ENCODE data around the gene RNPEP. TPM values are rescaled to one million over a fixed set of nuclear protein-coding genes. Genes with fewer than 3 reads are reported as not detected.

Gene RNPEP
- total and polyA plus RNA-seq, 2 experiments from 2014 or later, result 32.1 to 80.3 TPM

DNA sequence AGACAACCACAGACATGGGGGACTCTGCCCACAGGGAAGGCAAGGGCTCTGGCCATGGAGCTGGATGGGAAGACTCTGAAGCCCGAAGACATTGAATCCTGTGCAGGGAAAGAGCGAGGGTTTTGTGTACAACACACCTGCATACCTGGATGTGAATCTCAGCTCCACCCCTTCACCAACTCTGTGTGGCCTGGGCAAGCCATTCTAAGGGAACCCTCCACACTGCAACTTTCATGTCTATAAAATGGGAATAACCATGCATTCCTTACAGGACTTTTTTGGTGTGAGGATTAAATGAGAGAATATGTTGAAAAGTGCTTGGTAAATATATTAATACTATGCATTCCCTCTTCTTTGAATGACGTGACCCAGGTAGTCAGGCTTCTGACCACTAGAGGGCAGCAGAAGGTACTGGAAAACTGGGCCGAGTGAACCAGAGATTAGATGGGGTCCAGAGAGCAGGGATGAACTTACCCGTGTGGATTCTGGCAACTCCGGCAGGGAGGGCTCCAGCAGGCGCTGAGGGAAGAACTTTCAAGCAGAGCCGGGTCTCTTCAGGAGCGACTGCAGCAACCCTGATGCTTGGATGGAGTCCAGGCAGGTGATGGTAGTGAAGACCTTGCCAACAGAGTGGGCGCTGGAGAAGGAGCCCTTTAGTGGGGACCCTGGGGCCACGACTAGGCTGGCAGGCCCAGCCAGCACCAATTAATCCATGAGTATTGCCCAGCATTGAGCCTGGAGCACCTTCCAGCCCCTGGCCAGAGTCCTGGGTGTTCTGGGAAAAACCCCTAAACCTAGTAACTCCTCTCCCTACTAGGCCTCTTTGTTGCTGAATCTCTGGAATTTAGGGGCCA lies 27.1 kb downstream of the RNPEP start:
- peak; percentile 51; the same call in 1 of the 2 replicates for TF ChIP-seq CREB1 (CRISPR knock-in tag; IDR thresholded peaks at IDR 0.05; ENCODE audit: low read depth)
- TF ChIP-seq, protein P1, sequence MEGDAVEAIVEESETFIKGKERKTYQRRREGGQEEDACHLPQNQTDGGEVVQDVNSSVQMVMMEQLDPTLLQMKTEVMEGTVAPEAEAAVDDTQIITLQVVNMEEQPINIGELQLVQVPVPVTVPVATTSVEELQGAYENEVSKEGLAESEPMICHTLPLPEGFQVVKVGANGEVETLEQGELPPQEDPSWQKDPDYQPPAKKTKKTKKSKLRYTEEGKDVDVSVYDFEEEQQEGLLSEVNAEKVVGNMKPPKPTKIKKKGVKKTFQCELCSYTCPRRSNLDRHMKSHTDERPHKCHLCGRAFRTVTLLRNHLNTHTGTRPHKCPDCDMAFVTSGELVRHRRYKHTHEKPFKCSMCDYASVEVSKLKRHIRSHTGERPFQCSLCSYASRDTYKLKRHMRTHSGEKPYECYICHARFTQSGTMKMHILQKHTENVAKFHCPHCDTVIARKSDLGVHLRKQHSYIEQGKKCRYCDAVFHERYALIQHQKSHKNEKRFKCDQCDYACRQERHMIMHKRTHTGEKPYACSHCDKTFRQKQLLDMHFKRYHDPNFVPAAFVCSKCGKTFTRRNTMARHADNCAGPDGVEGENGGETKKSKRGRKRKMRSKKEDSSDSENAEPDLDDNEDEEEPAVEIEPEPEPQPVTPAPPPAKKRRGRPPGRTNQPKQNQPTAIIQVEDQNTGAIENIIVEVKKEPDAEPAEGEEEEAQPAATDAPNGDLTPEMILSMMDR (conservative IDR thresholded peaks at IDR 0.05; ENCODE audit: low read depth in 2 of 2), result peak; percentile 96 to 99
- TF ChIP-seq EZH2phosphoT487 (IDR thresholded peaks at IDR 0.05; ENCODE audit: unreplicated experiment), result no peak
- no peaks in the 10 kb centered on the region for H3K9me3 Mint-ChIP-seq
- no peak overlapping the region for H2AFZ ChIP-seq
- H3K27ac ChIP-seq (ENCODE audit: low read depth), result peak overlapping the region; percentile 99
- H3K4me3 ChIP-seq, result peak overlapping the region; percentile 46
- peak; percentile 39 for ATAC-seq
- peaks cover 51% of the 10 kb centered on the region for H3K4me1 ChIP-seq (ENCODE audit: insufficient read depth)
- peak overlapping the region; percentile 93 for H3K27ac Mint-ChIP-seq
- H3K9me2 ChIP-seq (ENCODE audit: insufficient read depth), result no peaks in the 10 kb centered on the region
- no peaks in the 10 kb centered on the region for H4K20me1 ChIP-seq (replicated peaks; ENCODE audit: insufficient read depth)
- H3K27me3 Mint-ChIP-seq (ENCODE audit: insufficient read depth, low read depth, poor library complexity), result peaks cover 14% of the 10 kb centered on the region
- H3K4me2 ChIP-seq, result peak overlapping the region; percentile 75
- peaks cover 7% of the 10 kb centered on the region for H3K79me2 ChIP-seq (replicated peaks; ENCODE audit: insufficient read depth)
- peaks cover 15% of the 10 kb centered on the region for H3F3A ChIP-seq (replicated peaks; ENCODE audit: low read depth)
- DNase-seq (ENCODE audit: low spot score), result peak; percentile 92
- H3K27me3 ChIP-seq (ENCODE audit: insufficient read depth), result no peaks in the 10 kb centered on the region
- peaks cover 3% of the 10 kb centered on the region; the same call in 1 of the 2 replicates for H3K36me3 ChIP-seq (ENCODE audit: insufficient read depth)
- peaks cover 26% of the 10 kb centered on the region for H3K36me3 Mint-ChIP-seq (ENCODE audit: low read depth)
- peaks cover 54% of the 10 kb centered on the region for H3K4me1 Mint-ChIP-seq
- peak overlapping the region; percentile 82 for H3K4me3 Mint-ChIP-seq

GRCh38 chr1:202010180-202011015 lies 27.9 kb downstream of the RNPEP start, which contains the start of gene ELF3:
Gene ELF3 (plus strand): TSS chr1:202010587. CDS start chr1:202011137, 550 bp downstream.
- H3K9me3 Mint-ChIP-seq, result no peaks in the 10 kb centered on the region
- no peaks in the 10 kb centered on the region for H3K9me2 ChIP-seq (ENCODE audit: insufficient read depth)
- peaks cover 49% of the 10 kb centered on the region for H3K4me1 Mint-ChIP-seq

More at GRCh38 chr1:202010180-202011015, 27.9 kb downstream of the RNPEP start, which contains the start of gene ELF3:
- Mint-ChIP-seq H3K4me3 (peak within 1 kb of the TSS; percentile 82), H3K27ac (peak within 1 kb of the TSS; percentile 93), H3K27me3 (ENCODE audit: insufficient read depth, low read depth, poor library complexity) (peaks cover 14% of the 10 kb centered on the region), H3K36me3 (ENCODE audit: low read depth) (peaks cover 24% of the 10 kb centered on the region)
- H3K4me3 ChIP-seq, result peak within 1 kb of the TSS; percentile 61
- DNase-seq (ENCODE audit: low spot score) (peak; percentile 98), ATAC-seq (peak; percentile 83)
- H4K20me1 ChIP-seq (replicated peaks; ENCODE audit: insufficient read depth), result no peaks in the 10 kb centered on the region
- H2AFZ ChIP-seq, result no peak within 1 kb of the TSS
- peak within 1 kb of the TSS; percentile 86 for H3K27ac ChIP-seq (ENCODE audit: low read depth)
- no peaks in the 10 kb centered on the region for H3K27me3 ChIP-seq (ENCODE audit: insufficient read depth)
- no peak for TF ChIP-seq EZH2phosphoT487 (IDR thresholded peaks at IDR 0.05; ENCODE audit: unreplicated experiment)
- peak; percentile 92 for TF ChIP-seq POLR2AphosphoS5 (IDR thresholded peaks at IDR 0.05; ENCODE audit: low read depth)
- TF ChIP-seq, protein P2, sequence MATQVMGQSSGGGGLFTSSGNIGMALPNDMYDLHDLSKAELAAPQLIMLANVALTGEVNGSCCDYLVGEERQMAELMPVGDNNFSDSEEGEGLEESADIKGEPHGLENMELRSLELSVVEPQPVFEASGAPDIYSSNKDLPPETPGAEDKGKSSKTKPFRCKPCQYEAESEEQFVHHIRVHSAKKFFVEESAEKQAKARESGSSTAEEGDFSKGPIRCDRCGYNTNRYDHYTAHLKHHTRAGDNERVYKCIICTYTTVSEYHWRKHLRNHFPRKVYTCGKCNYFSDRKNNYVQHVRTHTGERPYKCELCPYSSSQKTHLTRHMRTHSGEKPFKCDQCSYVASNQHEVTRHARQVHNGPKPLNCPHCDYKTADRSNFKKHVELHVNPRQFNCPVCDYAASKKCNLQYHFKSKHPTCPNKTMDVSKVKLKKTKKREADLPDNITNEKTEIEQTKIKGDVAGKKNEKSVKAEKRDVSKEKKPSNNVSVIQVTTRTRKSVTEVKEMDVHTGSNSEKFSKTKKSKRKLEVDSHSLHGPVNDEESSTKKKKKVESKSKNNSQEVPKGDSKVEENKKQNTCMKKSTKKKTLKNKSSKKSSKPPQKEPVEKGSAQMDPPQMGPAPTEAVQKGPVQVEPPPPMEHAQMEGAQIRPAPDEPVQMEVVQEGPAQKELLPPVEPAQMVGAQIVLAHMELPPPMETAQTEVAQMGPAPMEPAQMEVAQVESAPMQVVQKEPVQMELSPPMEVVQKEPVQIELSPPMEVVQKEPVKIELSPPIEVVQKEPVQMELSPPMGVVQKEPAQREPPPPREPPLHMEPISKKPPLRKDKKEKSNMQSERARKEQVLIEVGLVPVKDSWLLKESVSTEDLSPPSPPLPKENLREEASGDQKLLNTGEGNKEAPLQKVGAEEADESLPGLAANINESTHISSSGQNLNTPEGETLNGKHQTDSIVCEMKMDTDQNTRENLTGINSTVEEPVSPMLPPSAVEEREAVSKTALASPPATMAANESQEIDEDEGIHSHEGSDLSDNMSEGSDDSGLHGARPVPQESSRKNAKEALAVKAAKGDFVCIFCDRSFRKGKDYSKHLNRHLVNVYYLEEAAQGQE (IDR thresholded peaks at IDR 0.05; ENCODE audit: unreplicated experiment), result no peak
- TF ChIP-seq ZNF331 (CRISPR knock-in tag; IDR thresholded peaks at IDR 0.05; ENCODE audit: low read depth), result no peak
- TF ChIP-seq, protein P3, sequence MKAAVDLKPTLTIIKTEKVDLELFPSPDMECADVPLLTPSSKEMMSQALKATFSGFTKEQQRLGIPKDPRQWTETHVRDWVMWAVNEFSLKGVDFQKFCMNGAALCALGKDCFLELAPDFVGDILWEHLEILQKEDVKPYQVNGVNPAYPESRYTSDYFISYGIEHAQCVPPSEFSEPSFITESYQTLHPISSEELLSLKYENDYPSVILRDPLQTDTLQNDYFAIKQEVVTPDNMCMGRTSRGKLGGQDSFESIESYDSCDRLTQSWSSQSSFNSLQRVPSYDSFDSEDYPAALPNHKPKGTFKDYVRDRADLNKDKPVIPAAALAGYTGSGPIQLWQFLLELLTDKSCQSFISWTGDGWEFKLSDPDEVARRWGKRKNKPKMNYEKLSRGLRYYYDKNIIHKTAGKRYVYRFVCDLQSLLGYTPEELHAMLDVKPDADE (IDR thresholded peaks at IDR 0.05), result no peak
- no peak for TF ChIP-seq EZH2 (IDR thresholded peaks at IDR 0.05; ENCODE audit: low read depth, unreplicated experiment)
- TF ChIP-seq, protein P1 (conservative IDR thresholded peaks at IDR 0.05; ENCODE audit: low read depth in 2 of 2), result 0 out of 4 replicates have a peak, but pooled peaks of 1 of the 2 experiments have one; percentile 5
- TF ChIP-seq ZNF114 (CRISPR knock-in tag; IDR thresholded peaks at IDR 0.05), result peak; percentile 98; the same call in 1 of the 2 replicates
- TF ChIP-seq STAT1 (IDR thresholded peaks at IDR 0.05; ENCODE audit: unreplicated experiment), result no peak
- TF ChIP-seq JUNB (IDR thresholded peaks at IDR 0.05; ENCODE audit: unreplicated experiment), result no peak
- peaks cover 50% of the 10 kb centered on the region for H3K4me1 ChIP-seq (ENCODE audit: insufficient read depth)
- peaks cover 14% of the 10 kb centered on the region for H3F3A ChIP-seq (replicated peaks; ENCODE audit: low read depth)
- peak within 1 kb of the TSS; percentile 86 for H3K4me2 ChIP-seq
- H3K79me2 ChIP-seq (replicated peaks; ENCODE audit: insufficient read depth), result peaks cover 7% of the 10 kb centered on the region
- no peaks in the 10 kb centered on the region for H3K36me3 ChIP-seq (ENCODE audit: insufficient read depth)

Measured in GM23338 (cell line).